ENCODE results near the gene MED17. TPM values are rescaled to one million over a fixed set of nuclear protein-coding genes. Genes with fewer than 3 reads are reported as not detected.

MED17 gene
- total and polyA plus RNA-seq, 2 of the 13 experiments (the other 11 are each of a cell fraction or from before 2014, with no cell fraction given), result 23.1 to 37.0 TPM

DNA sequence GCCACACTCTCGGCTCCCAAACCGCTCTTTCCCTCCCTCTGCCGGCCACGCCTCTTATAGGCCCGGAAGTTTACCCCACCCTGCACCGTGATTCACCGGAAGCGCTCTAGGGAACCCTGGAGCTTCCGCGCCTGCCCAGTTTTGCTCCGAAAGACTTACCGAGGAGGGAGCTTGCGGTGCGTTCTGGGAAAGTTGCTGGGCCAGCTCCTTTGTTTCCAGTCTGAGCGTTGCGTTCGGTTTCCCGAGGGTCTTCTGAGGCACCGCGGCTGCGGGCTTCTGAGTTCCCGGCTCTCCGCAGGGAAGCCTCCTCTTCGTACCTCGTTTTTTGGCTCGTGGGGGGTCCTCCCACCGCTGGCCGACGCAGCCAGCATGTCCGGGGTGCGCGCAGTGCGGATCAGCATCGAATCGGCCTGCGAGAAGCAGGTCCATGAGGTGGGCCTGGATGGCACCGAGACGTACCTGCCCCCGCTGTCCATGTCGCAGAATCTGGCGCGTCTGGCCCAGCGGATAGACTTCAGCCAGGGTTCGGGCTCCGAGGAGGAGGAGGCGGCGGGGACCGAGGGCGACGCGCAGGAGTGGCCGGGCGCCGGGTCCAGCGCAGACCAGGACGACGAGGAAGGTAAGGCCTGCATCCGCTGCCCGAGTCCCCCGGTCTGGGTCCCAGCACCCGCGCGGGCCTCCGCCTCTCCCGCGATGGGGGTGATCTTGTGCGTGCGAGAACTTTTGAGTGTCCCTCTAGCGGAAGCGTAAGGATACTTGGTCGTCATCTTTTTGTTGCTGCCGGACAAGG lies at the start of gene MED17 (continued):
- TF ChIP-seq ZNF350 (CRISPR knock-in tag; IDR thresholded peaks at IDR 0.05; ENCODE audit: borderline replicate concordance, low read depth) (peak; percentile 82; the same call in 1 of the 2 replicates), AHDC1 (CRISPR knock-in tag; IDR thresholded peaks at IDR 0.05; ENCODE audit: borderline replicate concordance) (peak; percentile 37; the same call in 1 of the 2 replicates), SMAD1 (CRISPR knock-in tag; IDR thresholded peaks at IDR 0.05; ENCODE audit: borderline replicate concordance, low read depth) (no peak), TCF7L2 (IDR thresholded peaks at IDR 0.05; ENCODE audit: low read depth, low read length) (no peak), PRMT3 (CRISPR knock-in tag; IDR thresholded peaks at IDR 0.05; ENCODE audit: borderline replicate concordance, low read depth) (no peak), ZFP41 (CRISPR knock-in tag; IDR thresholded peaks at IDR 0.05; ENCODE audit: borderline replicate concordance) (peak; percentile 65; the same call in 1 of the 2 replicates), ZMYM4 (CRISPR knock-in tag; IDR thresholded peaks at IDR 0.05) (peak; percentile 65; the same call in 1 of the 2 replicates), SNAPC4 (CRISPR knock-in tag; IDR thresholded peaks at IDR 0.05) (0 out of 2 replicates have a peak, but pooled peaks have one; percentile 76)
- TF ChIP-seq, protein P1, sequence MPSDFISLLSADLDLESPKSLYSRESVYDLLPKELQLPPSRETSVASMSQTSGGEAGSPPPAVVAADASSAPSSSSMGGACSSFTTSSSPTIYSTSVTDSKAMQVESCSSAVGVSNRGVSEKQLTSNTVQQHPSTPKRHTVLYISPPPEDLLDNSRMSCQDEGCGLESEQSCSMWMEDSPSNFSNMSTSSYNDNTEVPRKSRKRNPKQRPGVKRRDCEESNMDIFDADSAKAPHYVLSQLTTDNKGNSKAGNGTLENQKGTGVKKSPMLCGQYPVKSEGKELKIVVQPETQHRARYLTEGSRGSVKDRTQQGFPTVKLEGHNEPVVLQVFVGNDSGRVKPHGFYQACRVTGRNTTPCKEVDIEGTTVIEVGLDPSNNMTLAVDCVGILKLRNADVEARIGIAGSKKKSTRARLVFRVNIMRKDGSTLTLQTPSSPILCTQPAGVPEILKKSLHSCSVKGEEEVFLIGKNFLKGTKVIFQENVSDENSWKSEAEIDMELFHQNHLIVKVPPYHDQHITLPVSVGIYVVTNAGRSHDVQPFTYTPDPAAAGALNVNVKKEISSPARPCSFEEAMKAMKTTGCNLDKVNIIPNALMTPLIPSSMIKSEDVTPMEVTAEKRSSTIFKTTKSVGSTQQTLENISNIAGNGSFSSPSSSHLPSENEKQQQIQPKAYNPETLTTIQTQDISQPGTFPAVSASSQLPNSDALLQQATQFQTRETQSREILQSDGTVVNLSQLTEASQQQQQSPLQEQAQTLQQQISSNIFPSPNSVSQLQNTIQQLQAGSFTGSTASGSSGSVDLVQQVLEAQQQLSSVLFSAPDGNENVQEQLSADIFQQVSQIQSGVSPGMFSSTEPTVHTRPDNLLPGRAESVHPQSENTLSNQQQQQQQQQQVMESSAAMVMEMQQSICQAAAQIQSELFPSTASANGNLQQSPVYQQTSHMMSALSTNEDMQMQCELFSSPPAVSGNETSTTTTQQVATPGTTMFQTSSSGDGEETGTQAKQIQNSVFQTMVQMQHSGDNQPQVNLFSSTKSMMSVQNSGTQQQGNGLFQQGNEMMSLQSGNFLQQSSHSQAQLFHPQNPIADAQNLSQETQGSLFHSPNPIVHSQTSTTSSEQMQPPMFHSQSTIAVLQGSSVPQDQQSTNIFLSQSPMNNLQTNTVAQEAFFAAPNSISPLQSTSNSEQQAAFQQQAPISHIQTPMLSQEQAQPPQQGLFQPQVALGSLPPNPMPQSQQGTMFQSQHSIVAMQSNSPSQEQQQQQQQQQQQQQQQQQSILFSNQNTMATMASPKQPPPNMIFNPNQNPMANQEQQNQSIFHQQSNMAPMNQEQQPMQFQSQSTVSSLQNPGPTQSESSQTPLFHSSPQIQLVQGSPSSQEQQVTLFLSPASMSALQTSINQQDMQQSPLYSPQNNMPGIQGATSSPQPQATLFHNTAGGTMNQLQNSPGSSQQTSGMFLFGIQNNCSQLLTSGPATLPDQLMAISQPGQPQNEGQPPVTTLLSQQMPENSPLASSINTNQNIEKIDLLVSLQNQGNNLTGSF (CRISPR knock-in tag; IDR thresholded peaks at IDR 0.05), result peak; percentile 46; the same call in 1 of the 2 replicates

Measured in HepG2 (cell line).